Superior temporal gyrus (tissue), 1 donor: ENCODE measurements around the gene HAUS8.
A peak's percentile ranks its signal among the peaks of the same experiment; 100 is the strongest.
"Not testable (repeated sequence)": the region's sequence is repeated elsewhere in the genome, so short reads cannot be mapped to it uniquely, and the experiment has no call there.

ENCODE experiments used
- DNase-seq: peaks from one replicate; pipeline ENCODE4 v3.0.0-alpha.2; 2016; ENCODE audit errors: extremely low spot score

Gene HAUS8

GRCh38 chr19:17101686-17102628 lies 26.7 kb upstream of the HAUS8 start:
- DNase-seq = no peak

- DNase-seq = no peak
Observed at GRCh38 chr19:17098326-17098725, 23.1 kb upstream of the HAUS8 start.

- DNase-seq = no peak
Observed at GRCh38 chr19:17097593-17098126, 22.4 kb upstream of the HAUS8 start.

GRCh38 chr19:17095141-17095919 lies 20.1 kb upstream of the HAUS8 start:
- no peak for DNase-seq

GRCh38 chr19:17094694-17095093 lies 19.4 kb upstream of the HAUS8 start:
- not testable (repeated sequence) for DNase-seq

GRCh38 chr19:17092696-17093095 lies 17.4 kb upstream of the HAUS8 start:
- DNase-seq = no peak

GRCh38 chr19:17091758-17092333 lies 16.6 kb upstream of the HAUS8 start:
- DNase-seq = no peak

GRCh38 chr19:17090583-17090982 lies 15.3 kb upstream of the HAUS8 start:
- DNase-seq = no peak

GRCh38 chr19:17088552-17088951 lies 13.3 kb upstream of the HAUS8 start:
- DNase-seq = no peak

- DNase-seq = no peak
Observed at GRCh38 chr19:17086834-17087233, 11.6 kb upstream of the HAUS8 start.

GRCh38 chr19:17086120-17086519 lies 10.9 kb upstream of the HAUS8 start:
- DNase-seq = peak; percentile 84

GRCh38 chr19:17081672-17082630 lies 6.7 kb upstream of the HAUS8 start:
- peak; percentile 41 for DNase-seq

GRCh38 chr19:17080440-17080801 lies 5.2 kb upstream of the HAUS8 start:
- DNase-seq = no peak

- peak; percentile 87 for DNase-seq
Observed at GRCh38 chr19:17079710-17080439, 4.6 kb upstream of the HAUS8 start.

- DNase-seq = peak; percentile 80
Observed at GRCh38 chr19:17078920-17079709, 3.9 kb upstream of the HAUS8 start.

GRCh38 chr19:17078036-17078919 lies 3.0 kb upstream of the HAUS8 start:
- DNase-seq = no peak

- DNase-seq = no peak
Observed at GRCh38 chr19:17077447-17078028, 2.3 kb upstream of the HAUS8 start.

GRCh38 chr19:17076543-17076991 lies 1.3 kb upstream of the HAUS8 start:
- DNase-seq = no peak
